Nephron progenitor cell (in vitro differentiated cells): ENCODE data around the gene DDX20.

Source experiments
- DNase-seq: peaks from one replicate; pipeline ENCODE4 v3.0.0; 2021
- H3K27ac Mint-ChIP-seq: 2 replicates; pipeline ENCODE4 v1.8.0; 2021; ENCODE audit warnings: mild to moderate bottlenecking, moderate library complexity, mixed read lengths
- H3K27me3 Mint-ChIP-seq: 2 replicates; pipeline ENCODE4 v1.8.0; 2021; ENCODE audit warnings: mild to moderate bottlenecking, low read depth, mixed read lengths; ENCODE audit not compliant: poor library complexity
- H3K36me3 Mint-ChIP-seq: 2 replicates; pipeline ENCODE4 v1.8.0; 2021; ENCODE audit warnings: low read depth, mixed read lengths
- H3K4me1 Mint-ChIP-seq: 2 replicates; pipeline ENCODE4 v1.8.0; 2021; ENCODE audit warnings: mixed read lengths
- H3K4me3 Mint-ChIP-seq: 2 replicates; pipeline ENCODE4 v1.8.0; 2021; ENCODE audit warnings: mild to moderate bottlenecking, moderate library complexity, mixed read lengths
- H3K9me3 Mint-ChIP-seq: 2 replicates; pipeline ENCODE4 v1.8.0; 2021; ENCODE audit warnings: mild to moderate bottlenecking, moderate library complexity, mixed read lengths
- CTCF ChIP-seq: fragments of 200-600 bp; sonication (generic); IDR thresholded peaks from 2 replicates; pipeline ENCODE4 v1.5.0; 2021; ENCODE audit warnings: antibody characterized with exemption

The DDX20 gene

GRCh38 chr1:111779546-111779945, 23.8 kb downstream of the DDX20 start:
- no peak for DNase-seq

GRCh38 chr1:111784273-111784901, 28.7 kb downstream of the DDX20 start:
- no peaks in the 10 kb centered on the region for H3K36me3 Mint-ChIP-seq
- no peak for TF ChIP-seq CTCF
- H3K4me1 Mint-ChIP-seq = no peaks in the 10 kb centered on the region
- peaks cover 27% of the 10 kb centered on the region for H3K27me3 Mint-ChIP-seq
- no peak overlapping the region for H3K4me3 Mint-ChIP-seq
- no peaks in the 10 kb centered on the region for H3K9me3 Mint-ChIP-seq
- DNase-seq = no peak
- no peak overlapping the region for H3K27ac Mint-ChIP-seq

More at GRCh38 chr1:111779546-111779945, 23.8 kb downstream of the DDX20 start:
- no peak overlapping the region for H3K27ac Mint-ChIP-seq
- no peaks in the 10 kb centered on the region for H3K9me3 Mint-ChIP-seq
- no peak overlapping the region for H3K4me3 Mint-ChIP-seq
- no peak for TF ChIP-seq CTCF
- H3K27me3 Mint-ChIP-seq = peaks cover 19% of the 10 kb centered on the region
- H3K36me3 Mint-ChIP-seq = no peaks in the 10 kb centered on the region
- H3K4me1 Mint-ChIP-seq = no peaks in the 10 kb centered on the region

GRCh38 chr1:111786669-111787207, 31.0 kb downstream of the DDX20 start:
- no peak for TF ChIP-seq CTCF
- no peaks in the 10 kb centered on the region for H3K4me1 Mint-ChIP-seq
- no peaks in the 10 kb centered on the region for H3K9me3 Mint-ChIP-seq
- no peaks in the 10 kb centered on the region for H3K36me3 Mint-ChIP-seq
- DNase-seq = no peak
- H3K4me3 Mint-ChIP-seq = no peak overlapping the region
- peaks cover 26% of the 10 kb centered on the region for H3K27me3 Mint-ChIP-seq
- H3K27ac Mint-ChIP-seq = no peak overlapping the region

- no peak for TF ChIP-seq CTCF
- Mint-ChIP-seq H3K9me3 (no peaks in the 10 kb centered on the region), H3K4me1 (peaks cover 5% of the 10 kb centered on the region), H3K36me3 (no peaks in the 10 kb centered on the region), H3K4me3 (no peak overlapping the region), H3K27ac (no peak overlapping the region), H3K27me3 (peaks cover 33% of the 10 kb centered on the region)
- DNase-seq = no peak
Observed at GRCh38 chr1:111789142-111789541, 33.4 kb downstream of the DDX20 start.

DNA sequence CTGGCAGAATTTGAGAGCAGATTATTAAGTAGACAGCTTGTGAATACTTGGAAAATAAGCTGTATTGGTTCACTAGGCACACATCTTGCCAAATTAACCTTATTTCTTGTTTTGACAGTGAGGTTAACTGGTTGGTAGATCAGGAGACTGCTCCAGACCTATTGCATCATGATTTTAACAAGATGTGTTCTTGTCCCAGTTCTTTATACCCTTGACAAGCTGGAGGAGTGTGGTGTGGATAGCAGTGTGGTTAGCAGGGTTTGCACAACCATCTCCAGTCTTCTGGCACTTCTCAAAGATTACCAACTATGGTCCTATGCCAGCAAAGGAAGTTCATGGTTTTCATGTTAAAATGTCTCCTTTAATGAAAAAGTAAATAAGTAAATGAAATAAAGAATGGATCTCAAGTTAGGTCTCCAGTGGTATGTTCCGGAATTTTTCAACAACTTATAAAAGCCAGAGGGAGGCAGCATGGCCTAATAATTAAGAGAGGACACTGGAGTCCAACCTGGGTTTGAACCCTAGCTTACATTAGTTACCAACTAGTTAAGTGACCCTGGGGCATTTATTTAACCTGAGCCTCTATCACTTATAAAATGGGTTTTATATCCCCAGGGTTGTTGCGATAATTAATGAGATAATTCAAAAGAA, 34.1 kb downstream of the DDX20 start:
- Mint-ChIP-seq H3K27ac (no peak overlapping the region), H3K9me3 (no peaks in the 10 kb centered on the region), H3K27me3 (peaks cover 29% of the 10 kb centered on the region), H3K36me3 (no peaks in the 10 kb centered on the region), H3K4me3 (no peak overlapping the region), H3K4me1 (peaks cover 5% of the 10 kb centered on the region)
- no peak for DNase-seq
- no peak for TF ChIP-seq CTCF
